ENCODE measurements around the gene ZNF44.

GRCh38 chr19:12333162-12334159 lies 38.8 kb upstream of the ZNF44 start, which contains the start of gene ZNF563:
- TF ChIP-seq ZNF274 (IDR thresholded peaks at IDR 0.05; ENCODE audit: low read depth, low read length) (no peak), POLR2AphosphoS5 (IDR thresholded peaks at IDR 0.05; ENCODE audit: low read depth, low read length) (no peak), POLR2A (IDR thresholded peaks at IDR 0.05; ENCODE audit: borderline replicate concordance, extremely low read depth, insufficient read depth, insufficient read length) (no peak), ZBTB33 (IDR thresholded peaks at IDR 0.05; ENCODE audit: extremely low read depth, insufficient replicate concordance, low read length) (no peak), CTCF (IDR thresholded peaks at IDR 0.05 in 2 of 3, conservative IDR thresholded peaks at IDR 0.05 in 1 of 3; ENCODE audit: borderline replicate concordance in 1 of 3, insufficient read depth in 1 of 3, low read depth in 2 of 3, low read length in 2 of 3) (no peak), EZH2 (IDR thresholded peaks at IDR 0.05) (no peak), ZFX (IDR thresholded peaks at IDR 0.05) (no peak), REST (IDR thresholded peaks at IDR 0.05; ENCODE audit: low read depth) (no peak), SP1 (IDR thresholded peaks at IDR 0.05; ENCODE audit: low read depth) (no peak), EZH2phosphoT487 (IDR thresholded peaks at IDR 0.05; ENCODE audit: borderline replicate concordance) (no peak), MAX (IDR thresholded peaks at IDR 0.05) (no peak)

Data from HCT116 (cell line).